ENCODE measurements around the gene SV2B.
A peak's percentile ranks its signal among the peaks of the same experiment; 100 is the strongest.

The SV2B gene

DNA sequence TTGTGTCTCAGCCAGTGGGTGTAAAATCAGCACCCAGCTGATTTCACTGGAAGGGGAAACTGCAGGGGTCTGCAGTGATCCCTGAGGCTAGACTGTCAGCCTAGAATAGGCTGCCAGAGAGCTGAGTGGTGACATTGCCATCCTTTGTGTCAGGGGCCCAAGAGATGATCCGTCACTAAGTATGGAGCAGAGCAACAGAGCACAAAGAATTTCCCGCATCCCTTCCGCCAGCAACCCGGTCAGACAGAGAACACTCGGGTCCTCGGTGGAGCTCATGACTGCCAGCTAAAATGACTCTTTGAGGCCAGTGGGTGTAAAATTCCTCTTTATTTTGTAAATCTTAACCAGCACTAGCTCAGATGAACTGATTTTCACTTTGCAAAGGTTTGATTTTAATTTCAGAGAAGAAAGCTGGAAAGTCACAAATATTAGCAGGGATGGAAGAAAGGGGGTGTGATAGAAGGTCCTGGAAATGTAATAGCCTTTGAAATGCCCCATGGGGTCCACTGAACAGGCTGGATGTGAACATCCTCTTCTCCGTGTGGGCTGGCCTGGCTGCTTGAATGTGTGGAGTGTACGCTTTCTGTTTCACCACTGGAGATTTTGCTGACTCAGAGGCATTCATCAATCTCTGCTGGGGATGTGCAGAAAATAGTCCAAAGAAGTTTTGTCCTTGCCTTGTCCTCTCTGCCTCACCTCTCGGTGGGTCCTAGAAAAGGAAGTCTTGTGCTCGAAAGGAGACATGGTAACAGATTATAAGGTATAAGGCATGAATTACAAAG lies 138.8 kb downstream of the SV2B start:
- no peak for DNase-seq

DNA sequence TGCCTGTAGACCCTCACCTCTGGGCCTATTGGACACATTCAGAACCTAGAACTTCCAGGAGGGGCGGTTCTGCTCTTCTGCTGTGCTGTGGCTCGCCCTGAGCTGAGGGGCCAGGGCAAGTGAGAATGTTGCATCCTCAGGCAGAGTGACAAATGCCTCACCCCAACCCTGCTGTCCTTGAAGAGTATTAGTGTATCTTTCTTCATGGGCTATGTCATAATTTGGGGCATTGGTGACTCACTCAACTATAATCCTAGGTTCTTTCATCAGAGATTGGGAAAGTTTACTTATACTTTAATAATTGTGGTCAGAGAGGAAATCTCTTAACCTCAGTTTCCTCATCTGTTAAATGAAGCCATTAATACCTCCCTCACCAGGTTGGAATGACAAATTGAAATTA lies 143.8 kb downstream of the SV2B start:
- DNase-seq: no peak

DNA sequence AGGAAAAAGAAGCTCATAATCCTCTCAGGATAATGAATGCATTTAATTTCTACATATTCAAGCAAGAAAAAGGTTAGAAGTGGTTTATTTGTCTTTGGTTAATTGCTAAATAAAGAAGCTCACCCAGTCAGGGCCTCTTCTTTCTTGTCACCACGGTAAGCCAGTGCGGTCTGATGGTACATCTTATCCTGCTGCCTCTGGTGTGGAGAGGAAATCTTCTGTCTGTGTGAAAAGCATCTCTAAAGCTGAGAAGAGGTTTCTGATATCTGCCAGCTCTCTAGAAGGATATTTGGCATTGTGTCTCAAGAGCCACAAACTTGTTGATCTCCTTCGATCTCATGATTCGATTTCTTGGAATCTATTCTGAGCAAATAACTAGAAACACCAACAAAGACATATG lies 144.9 kb downstream of the SV2B start:
- DNase-seq: no peak

DNA sequence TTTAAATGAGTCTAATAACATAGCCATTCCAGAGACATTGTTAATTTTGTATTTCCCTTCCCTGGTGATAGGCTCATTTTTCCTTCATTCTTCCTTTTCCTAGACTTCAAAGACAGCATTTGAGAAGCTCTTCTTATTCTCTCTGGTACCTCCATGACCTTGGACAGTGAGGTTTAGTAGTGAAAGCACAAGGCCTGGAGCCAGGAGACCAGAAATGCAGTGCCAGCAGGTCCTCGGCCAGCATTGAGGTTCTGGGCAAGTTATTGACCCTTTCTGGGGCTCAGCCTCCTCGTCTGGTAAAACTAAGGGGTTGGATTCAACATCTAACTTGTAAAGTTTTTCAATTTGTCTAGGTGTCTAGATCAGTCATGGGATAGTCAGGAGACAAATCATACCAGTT lies 146.9 kb downstream of the SV2B start:
- no peak for DNase-seq

DNA sequence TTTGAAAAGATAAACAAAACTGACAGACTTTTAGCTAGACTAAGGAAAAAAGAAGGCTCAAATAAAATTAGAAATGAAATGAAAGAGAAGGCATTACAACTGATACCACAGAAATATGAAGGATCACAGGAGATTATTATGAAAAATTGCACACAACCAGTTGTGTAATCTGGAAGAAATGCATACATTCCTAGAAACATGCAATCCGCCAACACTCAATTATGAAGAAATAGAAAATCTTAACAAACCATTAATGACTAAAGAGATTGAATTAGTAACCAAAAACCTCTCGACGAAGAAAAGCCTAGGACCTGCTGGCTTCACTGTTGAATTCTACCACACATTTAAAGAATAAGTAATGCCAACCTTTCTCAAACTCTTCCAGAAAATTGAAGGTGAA lies 149.5 kb downstream of the SV2B start:
- no peak for DNase-seq

DNA sequence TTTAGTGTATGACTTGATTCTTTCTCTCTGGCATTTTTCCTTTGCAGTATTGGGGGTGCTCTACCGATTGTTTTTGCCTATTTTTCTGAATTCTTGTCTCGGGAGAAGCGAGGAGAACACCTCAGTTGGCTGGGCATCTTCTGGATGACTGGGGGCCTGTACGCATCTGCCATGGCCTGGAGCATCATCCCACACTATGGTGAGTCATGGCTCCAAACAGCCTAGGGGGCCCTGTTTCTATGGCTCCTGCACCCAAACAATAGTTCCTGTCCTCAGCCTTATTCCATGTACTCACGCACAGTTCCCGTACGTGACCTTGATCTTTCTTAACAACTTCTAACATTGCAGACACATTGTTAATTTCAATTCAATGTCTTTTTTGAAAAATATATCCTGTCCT lies 152.3 kb downstream of the SV2B start:
- no peak for DNase-seq

DNA sequence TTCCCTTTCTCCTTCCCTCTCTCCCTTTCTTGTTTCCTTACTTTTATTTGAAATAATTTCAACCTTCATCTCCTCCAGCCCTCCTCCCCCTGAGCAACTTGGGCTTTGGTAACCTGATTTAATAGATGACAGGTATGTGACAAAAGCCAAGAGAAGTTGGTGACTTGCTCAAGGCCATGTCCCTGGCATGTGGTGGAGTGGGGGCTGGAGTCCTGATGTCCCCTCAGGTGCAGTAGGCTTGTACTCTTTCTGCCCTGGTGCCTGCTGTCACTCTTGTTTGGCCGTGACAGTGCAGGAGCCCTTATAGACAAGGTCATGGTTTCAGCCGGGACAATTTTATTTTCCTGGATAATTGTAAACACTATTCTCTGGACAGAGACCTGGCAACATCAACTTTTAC lies 152.7 kb downstream of the SV2B start:
- no peak for DNase-seq

DNA sequence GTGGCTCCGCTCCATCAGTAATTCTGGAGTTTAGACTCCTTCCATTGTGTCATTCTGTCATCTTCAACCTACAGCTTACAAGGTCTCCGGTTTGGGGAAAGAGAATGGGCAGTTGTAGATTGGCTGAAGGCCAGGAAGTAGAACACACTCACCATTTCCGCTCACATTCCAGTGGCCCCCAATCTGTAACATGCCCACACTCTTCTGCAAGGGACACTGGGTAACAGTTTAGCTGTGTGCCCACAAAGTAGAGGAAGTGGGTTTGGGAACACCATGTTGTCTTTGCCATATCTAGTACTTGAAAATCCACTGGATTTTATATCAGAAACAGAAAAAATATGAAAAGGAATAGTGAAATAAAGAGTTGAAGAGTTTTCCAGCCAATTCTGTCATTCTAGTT lies 153.5 kb downstream of the SV2B start:
- DNase-seq: no peak

DNA sequence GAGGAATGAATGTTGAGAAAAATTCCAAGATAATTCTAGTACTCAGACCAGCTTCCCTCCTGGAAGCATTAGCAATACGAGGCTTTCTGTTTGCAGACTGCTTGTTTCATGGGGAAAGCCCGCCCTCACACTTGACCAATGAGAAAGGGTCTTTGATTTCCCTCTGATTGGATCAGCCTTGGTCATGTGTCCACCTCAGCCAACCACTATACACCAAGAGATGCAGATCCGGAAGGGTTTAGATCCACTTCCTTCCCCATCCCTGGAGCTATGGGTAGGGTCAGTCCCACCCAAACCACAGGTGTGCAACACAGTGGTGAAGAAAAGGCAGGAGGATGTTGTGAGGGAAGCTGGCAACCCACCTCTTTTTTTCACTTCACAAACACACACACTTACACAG lies 154.7 kb downstream of the SV2B start:
- DNase-seq: no peak

DNA sequence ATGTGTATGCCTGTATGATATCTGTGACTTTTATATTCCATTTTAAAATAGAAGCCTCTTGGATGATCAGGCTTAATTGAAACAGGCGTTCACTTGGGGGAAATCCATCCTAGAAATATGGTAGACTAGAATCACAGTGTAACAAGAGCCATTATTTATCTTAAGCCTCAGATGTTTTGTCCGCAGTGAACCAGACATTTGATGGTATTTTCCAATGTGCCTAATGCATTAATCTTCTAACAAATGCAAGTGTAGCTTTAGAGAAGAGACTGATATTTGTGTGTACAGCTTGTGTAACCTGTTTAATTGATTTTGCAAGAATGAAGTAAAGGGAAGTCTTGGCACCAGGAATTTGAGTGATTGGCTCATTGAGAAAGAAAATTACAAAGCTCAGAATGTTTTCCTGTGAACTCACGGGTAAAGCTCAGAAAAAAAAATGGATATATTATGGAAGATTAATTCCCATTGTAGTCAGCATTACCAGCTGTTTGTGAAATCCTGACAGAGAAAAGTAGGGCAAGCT lies 155.7 kb downstream of the SV2B start:
- DNase-seq: no peak

DNA sequence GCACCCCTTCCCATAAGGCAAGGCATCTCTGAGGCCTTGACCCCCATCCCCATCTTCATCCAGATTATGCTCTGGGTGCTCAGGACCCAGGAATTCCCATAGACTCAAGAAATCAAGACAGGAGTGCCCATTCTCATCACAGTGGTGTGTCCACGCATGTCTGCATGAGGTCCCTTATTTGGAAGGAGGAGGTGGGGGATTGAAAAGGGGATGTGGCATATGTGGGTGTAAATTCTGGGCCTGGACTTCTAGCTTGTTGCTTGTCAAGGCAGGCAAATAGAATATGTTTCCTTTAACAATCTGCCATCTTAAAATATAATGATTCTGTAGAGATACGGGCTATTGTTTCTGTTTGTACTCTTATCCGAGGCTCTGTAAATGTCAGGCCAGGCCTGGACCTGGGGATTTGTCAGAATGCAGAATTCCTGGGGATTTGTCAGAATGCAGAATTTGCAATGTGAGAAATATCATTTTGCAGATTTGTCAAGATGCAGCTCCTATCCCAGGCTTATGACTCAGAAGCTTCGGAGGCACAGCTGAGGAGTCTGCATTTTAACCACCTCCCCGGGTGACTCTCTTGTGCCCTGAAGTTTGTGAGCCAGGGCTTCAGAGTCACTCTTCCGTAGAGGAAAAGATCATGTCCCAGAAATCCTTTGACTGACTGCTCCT lies 157.8 kb downstream of the SV2B start:
- DNase-seq: no peak

DNA sequence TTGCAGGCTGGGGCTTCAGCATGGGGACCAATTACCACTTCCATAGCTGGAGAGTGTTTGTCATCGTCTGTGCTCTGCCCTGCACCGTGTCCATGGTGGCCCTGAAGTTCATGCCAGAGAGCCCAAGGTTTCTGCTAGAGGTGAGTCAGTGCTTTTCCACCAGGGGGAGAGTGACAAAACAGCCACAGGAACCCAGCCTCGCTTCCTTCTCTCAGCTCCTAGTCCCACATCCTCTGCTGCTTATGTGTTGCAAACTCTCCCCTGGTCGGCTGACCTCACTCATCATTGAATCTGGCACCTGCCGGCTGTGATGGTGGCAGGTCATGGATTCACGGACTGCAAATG lies 158.3 kb downstream of the SV2B start:
- DNase-seq: peak; percentile 25

DNA sequence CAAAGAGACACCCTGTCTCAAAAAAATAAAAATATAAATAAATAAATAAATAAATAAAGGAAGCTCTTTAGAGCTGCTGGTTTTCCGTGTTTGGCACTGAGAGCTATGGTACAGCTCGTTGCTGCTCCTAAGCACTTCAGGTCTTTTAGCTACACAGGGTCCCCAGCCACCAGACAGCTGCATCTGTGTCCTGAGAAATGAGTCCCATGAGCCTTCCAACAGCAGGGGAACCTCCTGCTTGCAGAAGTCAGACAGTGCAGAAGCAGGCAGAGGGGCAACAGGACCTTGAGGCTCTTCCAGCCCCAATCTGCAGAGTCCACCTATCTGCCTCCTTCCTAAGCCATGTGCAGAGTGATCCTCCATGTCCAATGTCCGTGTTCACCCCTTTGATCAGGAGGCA lies 159.0 kb downstream of the SV2B start:
- DNase-seq: no peak

DNA sequence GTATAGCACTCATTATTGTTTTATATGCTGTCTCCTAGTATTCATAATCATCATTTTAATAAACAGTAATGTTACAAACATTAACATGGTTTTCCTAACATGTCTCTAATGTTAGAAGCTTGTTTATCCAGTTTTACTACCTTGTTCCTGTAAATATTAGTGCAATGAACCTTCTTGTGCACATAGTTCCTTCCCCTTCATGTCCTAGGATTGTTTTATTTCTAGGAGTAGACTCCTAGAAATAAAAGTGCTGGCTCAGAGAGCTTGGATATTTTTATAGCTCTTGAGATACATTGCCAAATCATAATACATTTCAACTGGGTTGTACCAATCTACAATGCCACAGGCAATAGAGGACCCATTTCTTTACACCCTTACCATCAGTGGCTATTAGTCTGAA lies 161.3 kb downstream of the SV2B start:
- DNase-seq: no peak

DNA sequence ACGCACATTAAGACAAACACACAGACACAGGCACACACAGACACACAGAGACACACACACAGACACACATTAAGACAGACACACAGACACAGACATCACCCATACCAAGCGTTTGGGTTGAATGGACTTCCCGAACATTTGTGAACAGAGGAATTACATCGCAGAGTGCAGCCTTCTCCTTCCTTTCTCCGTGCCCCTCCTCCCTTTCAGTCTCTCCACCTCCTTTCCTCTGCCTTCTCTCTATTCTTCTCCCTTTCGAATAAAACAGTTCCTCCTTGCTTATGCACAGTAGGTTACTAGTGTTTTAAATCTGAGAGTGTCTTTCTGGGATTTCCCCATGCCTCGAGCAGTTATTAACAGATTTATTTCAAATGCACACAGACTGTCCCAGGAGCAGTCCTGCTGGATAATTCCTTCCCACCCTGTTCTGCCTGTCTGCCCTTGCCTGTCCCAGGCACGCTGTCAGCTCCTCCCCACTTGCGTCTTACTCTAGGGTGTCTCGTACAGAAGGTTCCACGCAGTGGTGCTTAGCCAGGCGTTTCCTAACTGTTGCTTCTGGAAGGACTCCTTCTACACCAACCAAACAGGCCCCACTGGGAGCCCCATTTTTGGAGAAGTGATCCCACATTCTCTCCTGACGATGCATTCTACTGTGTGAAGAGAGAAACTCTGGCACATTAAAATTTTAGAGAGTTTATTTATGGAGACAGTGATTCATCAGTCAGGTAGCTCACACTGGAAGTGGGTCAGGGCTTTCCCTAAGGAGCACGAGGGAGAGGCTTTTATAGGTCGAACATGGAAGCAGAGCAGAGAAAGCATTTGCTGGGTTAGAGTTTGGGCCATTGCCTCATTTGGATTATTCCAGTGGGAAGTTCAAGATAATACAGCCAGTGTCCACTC lies 163.8 kb downstream of the SV2B start:
- no peak for DNase-seq

DNA sequence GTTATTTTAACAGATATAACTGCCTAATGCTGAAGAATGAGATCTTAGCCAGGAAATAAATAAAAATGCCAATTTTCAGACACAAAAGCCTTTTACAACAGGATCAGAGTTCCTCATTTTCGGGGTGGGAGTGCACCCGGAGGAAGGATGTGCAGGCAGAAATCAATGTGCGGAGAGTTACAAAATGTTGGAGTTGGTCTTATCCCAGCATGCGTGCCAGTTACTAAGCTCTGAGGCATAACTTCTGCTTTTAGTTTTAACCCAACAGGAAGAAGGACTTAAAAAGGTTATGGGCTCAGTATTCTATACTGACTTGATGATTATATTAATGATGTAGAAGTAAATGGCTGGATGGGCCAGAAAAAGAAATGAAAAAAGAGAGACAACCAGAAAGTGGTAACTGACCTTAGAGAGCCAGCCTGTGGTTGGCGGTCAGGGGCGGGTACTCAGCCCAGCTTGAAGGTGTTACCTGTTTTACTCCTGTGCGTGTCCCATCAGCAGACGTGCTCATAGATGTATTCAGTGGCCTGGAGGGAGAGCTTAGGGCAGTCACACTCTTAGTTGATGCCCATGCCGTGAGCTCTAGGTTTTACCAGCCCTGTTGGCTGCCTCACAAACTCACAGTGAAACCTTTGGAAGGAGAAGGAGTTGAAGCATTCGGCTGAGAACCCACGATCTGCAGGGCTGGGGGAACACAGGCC lies 164.7 kb downstream of the SV2B start:
- no peak for DNase-seq

DNA sequence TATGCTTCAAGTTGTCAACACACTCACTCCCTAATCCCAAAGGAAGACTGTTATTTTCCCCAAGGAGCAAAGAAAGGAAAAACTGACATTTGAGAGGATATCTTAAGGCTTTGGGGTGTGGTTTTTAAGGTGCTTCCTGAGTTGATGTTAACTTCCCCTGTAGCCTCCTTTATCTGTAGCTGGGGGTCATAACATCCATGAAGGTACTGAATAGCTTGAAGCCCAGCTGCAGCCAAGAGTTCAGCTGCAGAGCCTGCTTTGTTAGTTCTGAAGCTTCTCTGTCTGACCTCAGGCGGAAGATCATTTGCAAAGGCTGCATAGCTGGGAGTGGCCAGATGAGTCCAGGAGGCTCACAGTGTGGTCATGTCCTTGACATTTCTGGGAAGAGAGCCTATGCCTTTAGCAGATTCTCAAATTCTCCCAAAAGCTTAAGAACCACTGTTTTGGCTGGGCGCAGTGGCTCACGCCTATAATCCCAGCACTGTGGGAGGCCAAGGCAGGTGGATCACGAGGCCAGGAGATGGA lies 165.4 kb downstream of the SV2B start:
- no peak for DNase-seq

DNA sequence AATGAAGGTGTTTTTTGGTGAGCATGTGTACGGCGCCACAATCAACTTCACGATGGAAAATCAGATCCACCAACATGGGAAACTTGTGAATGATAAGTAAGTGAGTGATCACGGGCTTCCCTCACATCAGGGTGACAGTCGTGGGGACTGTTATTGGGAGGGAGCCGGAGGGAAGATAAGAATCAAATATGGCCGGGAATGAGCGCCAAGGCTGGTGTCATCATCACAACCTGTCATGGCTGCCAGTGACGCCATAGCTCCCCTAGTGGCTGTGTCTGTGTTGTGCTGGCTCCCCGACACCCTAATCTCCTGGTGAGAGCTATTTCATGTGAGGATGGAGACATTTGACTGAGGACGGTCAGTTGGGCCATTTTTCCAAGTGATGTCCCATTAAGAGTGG lies 168.5 kb downstream of the SV2B start:
- peak; percentile 40 for DNase-seq

DNA sequence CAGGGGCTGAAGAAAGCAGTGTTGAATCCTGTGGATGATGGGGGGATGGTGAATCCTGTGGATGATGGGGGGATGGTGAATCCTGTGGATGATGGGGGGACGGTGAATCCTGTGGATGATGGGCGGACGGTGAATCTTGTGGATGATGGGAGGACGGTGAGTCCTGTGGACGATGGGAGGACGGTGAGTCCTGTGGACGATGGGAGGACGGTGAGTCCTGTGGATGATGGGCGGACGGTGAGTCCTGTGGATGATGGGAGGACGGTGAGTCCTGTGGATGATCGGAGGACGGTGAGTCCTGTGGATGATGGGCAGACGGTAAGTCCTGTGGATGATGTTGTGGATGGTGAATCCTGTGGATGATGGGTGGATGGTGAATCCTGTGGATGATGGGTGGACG lies 170.7 kb downstream of the SV2B start:
- no peak for DNase-seq

DNA sequence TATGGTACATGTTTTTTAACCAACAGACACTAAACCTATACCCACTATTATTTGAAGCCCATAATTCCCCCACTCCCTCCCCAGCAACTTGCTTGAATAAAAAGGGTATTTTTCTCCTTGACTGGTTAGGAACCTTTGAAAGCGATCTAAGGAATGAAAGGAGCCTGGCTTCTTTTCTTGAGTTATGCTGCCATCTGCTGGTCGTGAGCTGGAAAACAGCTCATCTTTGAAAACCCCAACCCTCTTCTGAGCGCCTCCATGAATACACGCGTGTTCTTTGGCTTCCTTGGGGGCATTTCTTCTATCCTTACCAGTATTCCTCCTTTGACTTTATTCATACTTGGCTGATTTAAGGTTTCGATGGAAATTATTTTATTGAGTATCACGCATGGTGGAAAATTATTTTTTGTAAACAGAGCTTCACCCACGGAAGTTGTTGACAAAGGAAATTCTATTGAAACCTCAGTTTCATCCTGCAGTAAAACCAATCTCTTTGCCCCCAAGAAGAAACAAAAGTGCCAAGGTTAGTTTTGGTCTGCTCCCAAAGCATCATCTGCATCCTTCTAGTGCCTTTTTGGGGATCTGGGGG lies 171.6 kb downstream of the SV2B start:
- peak; percentile 71 for DNase-seq

DNA sequence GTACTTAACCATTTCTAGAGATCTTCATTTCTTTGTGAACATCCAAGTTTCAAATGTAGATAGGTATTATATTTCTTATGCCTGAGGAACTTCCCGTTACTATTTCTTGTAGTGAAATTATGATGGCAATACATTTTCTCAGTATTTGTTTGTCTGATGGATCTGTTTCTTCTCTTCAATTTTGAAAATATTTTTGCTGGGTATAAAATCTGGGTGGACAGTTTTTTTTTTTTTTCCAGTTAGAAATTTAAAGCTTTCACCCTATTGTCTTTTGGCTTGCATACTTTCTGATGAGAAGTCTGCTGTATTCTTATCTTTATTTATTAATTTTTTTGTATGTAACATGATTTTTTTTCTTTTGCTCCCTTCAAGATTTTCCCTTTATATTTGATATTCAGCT lies 175.8 kb downstream of the SV2B start:
- DNase-seq: no peak

DNA sequence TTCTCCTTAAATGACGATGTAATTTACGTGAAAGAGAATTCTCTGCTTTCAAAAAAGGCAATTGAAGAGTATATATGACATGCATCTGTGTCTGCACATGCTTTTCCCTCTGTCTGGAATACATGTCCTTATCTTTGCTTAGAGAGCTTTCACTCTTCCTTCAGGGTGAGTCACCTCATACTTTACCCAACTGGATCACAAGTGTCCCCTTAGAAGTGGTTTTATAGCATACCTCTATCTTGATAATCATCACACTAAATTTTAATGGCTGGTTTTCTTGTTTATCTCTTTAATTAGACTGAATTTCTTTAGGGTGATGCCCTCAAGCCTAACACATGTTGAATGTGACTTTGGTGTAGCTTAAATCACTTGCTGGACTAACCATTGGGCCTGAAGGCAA lies 178.9 kb downstream of the SV2B start:
- DNase-seq: no peak

Measured in stimulated activated CD8-positive, alpha-beta memory T cell treated with anti-CD3 and anti-CD28 coated beads, Interleukin-4, amount 100 ng/mL, for 48 hours (primary cell).